Activated naive CD8-positive, alpha-beta T cell treated with anti-CD3 and anti-CD28 coated beads, Interleukin-2, amount 50 U/mL, for 24 hours (primary cell): ENCODE data around the gene ARID1B.

Source experiments
- ATAC-seq: fragments of 150-1000 bp; cut with Tn5 transposase; one replicate; pipeline ENCODE4 v1.10.0; 2021
- DNase-seq: peaks from one replicate; pipeline ENCODE4 v3.0.0; 2021
- H3K27ac Mint-ChIP-seq: one replicate; pipeline ENCODE4 v1.8.0; 2021; ENCODE audit warnings: mild to moderate bottlenecking, mixed read lengths
- H3K27me3 Mint-ChIP-seq: one replicate; pipeline ENCODE4 v1.8.0; 2021; ENCODE audit warnings: mixed read lengths
- H3K36me3 Mint-ChIP-seq: one replicate; pipeline ENCODE4 v1.8.0; 2021; ENCODE audit warnings: low read depth, mixed read lengths
- H3K4me1 Mint-ChIP-seq: one replicate; pipeline ENCODE4 v1.8.0; 2021; ENCODE audit warnings: mixed read lengths
- H3K4me3 Mint-ChIP-seq: one replicate; pipeline ENCODE4 v1.8.0; 2021; ENCODE audit warnings: mild to moderate bottlenecking, moderate library complexity, mixed read lengths
- H3K9me3 Mint-ChIP-seq: one replicate; pipeline ENCODE4 v1.8.0; 2021; ENCODE audit warnings: mixed read lengths

ARID1B gene

DNA sequence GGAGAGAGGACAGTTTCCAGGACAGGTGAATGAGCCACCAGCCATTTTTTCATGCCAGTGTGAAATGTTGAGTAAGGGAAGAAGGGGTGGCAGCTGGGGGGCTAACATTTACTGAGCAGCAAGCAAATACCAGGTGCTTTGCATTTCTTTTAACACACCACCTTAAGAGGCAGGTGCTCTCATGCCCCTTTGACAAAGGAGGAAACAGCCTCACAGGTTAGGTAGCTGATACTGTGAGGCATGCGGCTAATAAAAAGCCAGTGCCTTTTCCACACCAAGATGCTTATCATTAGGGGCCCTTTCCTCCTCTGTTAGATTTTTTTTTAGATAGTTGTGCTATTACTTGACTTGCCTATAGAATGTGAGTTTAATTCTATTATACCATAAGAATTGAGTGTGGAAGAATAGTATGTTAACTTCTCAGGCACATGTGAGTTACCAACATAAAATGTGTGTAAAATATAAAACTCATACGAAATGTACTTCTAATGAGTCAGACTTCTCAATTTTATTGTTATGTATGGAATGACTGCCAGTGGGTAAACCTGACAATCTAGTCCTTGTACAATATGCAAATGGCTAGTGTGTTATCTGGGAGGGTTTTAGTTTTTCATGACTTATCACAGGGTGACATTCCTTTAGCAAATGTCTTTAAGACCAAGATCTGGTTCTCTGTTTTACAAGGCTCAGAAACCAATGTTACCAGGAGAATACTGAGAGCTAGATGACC is 286.2 kb downstream of the ARID1B start:
- Mint-ChIP-seq H3K4me1 (peaks cover 66% of the 10 kb centered on the region), H3K36me3 (peaks cover 4% of the 10 kb centered on the region), H3K9me3 (no peaks in the 10 kb centered on the region), H3K4me3 (no peak overlapping the region), H3K27ac (no peak overlapping the region), H3K27me3 (no peaks in the 10 kb centered on the region)
- no peak for DNase-seq
- ATAC-seq, result peak; percentile 63

DNA sequence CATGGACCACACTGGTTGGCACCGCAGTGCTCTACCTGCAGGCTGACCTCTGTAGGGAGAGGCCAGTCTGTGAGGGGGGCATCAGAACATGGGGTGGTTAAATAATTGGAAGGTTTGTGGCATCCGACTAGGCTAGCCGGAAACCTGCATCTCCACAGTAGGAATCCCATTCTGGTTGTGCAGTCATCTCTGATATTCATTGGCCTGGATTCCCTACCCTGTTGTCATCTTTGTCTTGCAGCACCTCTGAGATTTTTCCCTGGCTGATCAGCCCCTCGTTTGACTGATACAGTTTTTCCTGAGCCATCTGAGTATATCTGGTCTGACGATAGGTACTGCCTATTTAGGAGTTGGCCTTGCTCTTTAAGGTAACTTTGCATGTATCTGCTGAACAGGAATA is 286.7 kb downstream of the ARID1B start:
- H3K27ac Mint-ChIP-seq, result no peak overlapping the region
- peaks cover 67% of the 10 kb centered on the region for H3K4me1 Mint-ChIP-seq

DNA sequence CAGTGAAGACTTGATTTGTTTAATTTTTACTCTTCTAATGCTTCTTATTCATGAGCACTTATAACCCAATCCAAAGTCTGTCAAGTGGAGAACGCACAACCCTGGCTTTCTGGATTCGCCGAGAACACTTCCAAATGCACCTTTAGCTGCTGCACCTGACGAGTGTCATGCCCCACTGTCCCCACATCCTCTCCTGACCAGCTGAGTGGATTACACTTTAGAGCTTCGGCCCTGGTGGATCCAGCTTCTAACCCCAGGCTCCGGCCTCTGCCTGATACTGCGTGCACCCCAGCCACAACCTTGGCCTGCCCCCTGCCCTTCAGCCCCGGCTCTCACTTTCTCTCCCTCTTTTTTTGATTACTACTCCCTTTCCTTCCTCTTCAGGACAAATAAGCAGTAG is 287.3 kb downstream of the ARID1B start:
- no peaks in the 10 kb centered on the region for H3K9me3 Mint-ChIP-seq
- peaks cover 67% of the 10 kb centered on the region for H3K4me1 Mint-ChIP-seq
- H3K4me3 Mint-ChIP-seq, result no peak overlapping the region
- no peak for ATAC-seq
- H3K27ac Mint-ChIP-seq, result no peak overlapping the region
- no peak for DNase-seq
- H3K27me3 Mint-ChIP-seq, result no peaks in the 10 kb centered on the region
- H3K36me3 Mint-ChIP-seq, result peaks cover 2% of the 10 kb centered on the region

More for the DNA sequence above, 286.7 kb downstream of the ARID1B start:
- DNase-seq (no peak), ATAC-seq (no peak)
- Mint-ChIP-seq H3K27me3 (no peaks in the 10 kb centered on the region), H3K36me3 (peaks cover 2% of the 10 kb centered on the region), H3K9me3 (no peaks in the 10 kb centered on the region), H3K4me3 (no peak overlapping the region)

DNA sequence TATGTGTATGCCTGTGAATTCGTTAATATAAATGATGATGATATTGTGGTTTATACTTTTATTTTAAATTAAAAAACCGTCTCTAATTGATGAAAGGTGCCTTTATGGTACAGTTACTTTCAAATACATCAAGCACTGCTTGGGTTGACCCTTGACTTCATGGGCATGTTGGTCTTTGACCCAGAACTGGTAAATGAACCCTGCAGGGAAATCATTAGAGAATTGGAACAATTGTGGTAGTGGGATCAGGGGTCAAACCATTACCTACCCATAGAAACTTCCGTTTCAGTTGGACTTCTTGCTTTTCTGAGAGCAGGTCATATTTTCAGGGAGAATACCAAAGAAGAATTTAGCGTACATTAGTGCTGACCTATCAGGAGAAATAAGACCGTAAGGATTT is 288.2 kb downstream of the ARID1B start:
- no peak overlapping the region for H3K27ac Mint-ChIP-seq
- H3K36me3 Mint-ChIP-seq, result peaks cover 2% of the 10 kb centered on the region
- ATAC-seq (no peak), DNase-seq (no peak)
- no peaks in the 10 kb centered on the region for H3K9me3 Mint-ChIP-seq
- H3K4me3 Mint-ChIP-seq, result no peak overlapping the region
- no peaks in the 10 kb centered on the region for H3K27me3 Mint-ChIP-seq
- peaks cover 68% of the 10 kb centered on the region for H3K4me1 Mint-ChIP-seq

DNA sequence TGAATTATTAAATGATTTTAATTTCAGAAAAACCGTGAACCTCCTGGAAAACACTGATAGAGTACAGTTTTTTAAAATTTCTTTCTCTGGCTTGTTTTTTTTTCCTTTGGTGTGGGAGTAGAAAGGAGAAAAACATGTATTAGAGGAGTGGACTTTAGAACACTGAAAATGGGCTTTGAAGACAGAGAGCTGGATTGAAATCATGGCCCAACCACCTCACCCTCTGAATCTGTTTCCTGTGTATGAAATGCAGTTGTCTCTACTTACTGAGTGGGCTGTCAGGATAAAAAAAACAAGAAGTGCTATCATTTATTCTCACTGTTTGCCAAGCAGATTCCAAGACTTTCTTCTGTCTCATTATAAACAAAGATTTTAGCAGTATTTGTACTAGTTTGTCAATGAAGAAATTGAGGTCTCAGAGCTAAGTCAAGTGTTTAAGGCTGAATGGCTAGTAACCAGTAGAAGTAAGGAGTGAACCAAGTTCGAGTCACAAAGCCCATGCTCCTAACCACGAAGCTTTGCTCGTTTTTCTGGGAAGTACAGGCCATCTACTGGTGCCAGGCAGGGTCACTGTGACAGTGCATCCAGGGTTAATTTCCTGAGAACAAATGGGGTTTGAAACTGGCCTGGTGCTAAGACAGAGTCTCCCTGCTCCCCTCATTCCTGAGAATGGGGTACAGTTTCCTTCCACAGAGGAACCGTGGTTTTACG is 289.8 kb downstream of the ARID1B start:
- Mint-ChIP-seq H3K27ac (peak overlapping the region; percentile 45), H3K4me1 (peaks cover 62% of the 10 kb centered on the region)

DNA sequence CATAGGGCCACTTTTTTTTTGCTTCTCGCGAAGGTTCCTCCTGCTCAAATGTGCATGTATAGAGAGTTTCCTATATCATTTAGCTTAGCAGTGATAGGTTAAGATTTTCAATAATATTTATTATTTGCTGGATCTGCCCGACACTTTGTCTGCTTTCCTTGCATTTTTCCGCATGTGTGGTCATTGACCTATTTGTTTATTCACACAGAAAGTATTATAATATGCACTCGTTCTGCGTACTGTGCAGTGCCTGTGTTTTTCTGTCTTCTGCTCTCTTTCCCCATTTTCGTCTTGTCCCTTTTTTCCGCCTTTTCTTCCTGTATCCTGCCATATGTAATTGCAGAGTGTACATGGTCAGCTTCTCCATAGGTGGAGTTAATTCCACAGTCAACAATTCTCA is 290.3 kb downstream of the ARID1B start:
- Mint-ChIP-seq H3K4me3 (no peak overlapping the region), H3K27ac (no peak overlapping the region), H3K9me3 (no peaks in the 10 kb centered on the region), H3K36me3 (peaks cover 2% of the 10 kb centered on the region), H3K4me1 (peaks cover 61% of the 10 kb centered on the region), H3K27me3 (no peaks in the 10 kb centered on the region)
- ATAC-seq (no peak), DNase-seq (no peak)

More for the DNA sequence above, 289.8 kb downstream of the ARID1B start:
- Mint-ChIP-seq H3K9me3 (no peaks in the 10 kb centered on the region), H3K4me3 (no peak overlapping the region), H3K27me3 (no peaks in the 10 kb centered on the region), H3K36me3 (peaks cover 2% of the 10 kb centered on the region)
- ATAC-seq (no peak), DNase-seq (no peak)

DNA sequence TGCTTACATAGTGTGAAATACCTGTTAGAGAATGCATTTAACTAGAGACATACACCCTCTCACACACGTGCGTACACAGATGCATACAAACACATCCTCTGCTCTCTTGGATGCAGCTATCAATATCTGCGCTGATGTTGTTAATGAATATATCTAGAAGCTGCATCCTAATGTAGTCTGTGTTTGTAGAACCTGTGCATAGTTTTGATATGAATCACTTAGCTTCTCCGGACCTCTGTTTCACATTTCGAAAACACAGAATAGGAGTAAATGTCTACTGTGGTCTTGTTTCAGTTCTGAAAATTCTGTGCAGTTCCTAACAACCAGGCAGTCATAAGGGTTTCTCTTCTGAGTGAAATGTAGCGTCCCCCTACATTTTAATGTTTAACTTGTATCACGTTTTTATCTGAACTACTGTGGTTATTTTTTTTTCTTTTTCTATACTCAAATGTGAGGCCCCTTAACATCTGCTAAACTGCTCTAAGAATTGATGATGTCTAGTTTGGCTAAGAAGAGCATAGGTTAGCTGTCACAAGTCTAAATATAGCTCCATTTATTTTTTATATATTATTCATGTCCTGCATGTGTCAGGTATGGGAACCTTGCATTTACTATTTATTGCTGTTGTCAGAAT is 291.6 kb downstream of the ARID1B start:
- H3K27me3 Mint-ChIP-seq, result no peaks in the 10 kb centered on the region
- H3K36me3 Mint-ChIP-seq, result peaks cover 2% of the 10 kb centered on the region
- no peaks in the 10 kb centered on the region for H3K9me3 Mint-ChIP-seq
- H3K4me1 Mint-ChIP-seq, result peaks cover 53% of the 10 kb centered on the region
- DNase-seq (no peak), ATAC-seq (peak; percentile 84)
- no peak overlapping the region for H3K4me3 Mint-ChIP-seq
- H3K27ac Mint-ChIP-seq, result peak overlapping the region; percentile 53

DNA sequence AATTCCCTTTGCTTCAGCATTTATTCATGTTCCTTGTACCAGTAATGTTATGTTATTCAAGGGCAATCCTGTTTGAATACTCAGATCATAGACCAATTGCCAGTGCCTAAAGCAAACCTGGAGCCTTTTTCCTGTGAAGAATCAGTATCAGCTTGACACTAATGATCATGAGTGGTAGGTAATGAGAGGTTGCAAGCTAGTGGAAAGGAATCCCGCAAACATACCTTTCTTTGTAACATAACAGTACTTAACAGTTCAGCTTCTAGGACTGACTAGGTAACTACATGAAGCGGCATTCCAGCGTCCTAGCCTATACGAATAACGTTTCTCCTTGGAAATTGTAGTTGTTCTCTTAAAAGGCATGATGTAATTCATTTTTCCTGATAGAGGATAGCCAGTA is 292.4 kb downstream of the ARID1B start:
- Mint-ChIP-seq H3K36me3 (peaks cover 6% of the 10 kb centered on the region), H3K4me3 (no peak overlapping the region), H3K4me1 (peaks cover 53% of the 10 kb centered on the region), H3K27me3 (no peaks in the 10 kb centered on the region), H3K9me3 (no peaks in the 10 kb centered on the region), H3K27ac (no peak overlapping the region)
- ATAC-seq, result no peak
- DNase-seq, result no peak

DNA sequence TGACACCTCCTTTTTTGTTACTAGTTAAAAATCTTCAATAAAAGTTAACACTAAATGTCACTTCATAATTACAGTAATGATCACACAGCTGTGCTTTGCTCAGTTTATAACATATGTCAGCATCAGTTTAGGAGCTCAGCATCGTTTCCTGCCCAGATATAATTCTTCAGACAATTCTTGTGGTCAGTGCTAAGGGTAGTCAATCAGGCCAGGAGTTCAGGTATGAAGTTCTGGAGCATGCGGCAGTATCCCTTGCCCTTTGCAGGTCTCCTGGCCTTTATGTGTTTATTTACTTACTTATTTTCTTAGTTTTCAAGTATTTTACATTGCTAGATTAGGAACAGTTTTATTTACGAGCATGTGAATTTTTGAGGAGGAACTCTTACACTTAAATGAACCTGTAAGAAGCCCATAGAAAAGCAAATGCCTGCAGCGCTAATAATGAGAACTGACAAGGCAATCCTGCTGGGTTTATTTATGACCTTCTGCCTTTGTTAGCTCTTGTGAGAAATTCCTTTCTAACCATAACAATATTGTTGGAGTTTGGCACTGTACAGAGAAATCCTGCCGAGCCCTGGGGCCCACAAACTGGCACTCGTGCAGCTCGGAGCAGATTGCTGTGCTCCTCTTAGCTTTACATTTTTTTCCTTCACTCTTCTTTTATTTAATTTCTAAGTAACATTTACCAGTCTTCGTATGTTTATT is 293.4 kb downstream of the ARID1B start:
- no peak overlapping the region for H3K27ac Mint-ChIP-seq

DNA sequence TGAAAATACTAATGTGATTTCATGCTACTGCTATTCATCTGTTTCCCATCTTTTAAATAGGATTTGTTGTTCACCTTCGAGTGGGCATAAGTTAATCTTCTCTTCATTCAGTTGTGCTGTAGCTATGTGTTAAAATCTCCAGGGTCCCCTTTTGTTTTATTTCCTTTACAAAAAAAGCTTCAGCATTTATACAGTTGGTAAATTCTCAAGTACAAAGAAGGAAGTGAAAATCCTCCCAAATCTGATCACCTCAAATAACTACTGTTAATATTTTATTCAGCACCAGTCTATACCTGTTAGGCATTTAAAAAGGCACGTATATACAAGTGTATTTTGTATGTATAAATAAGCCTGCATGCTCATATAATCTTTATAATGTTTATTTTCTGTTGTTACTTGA is 294.9 kb downstream of the ARID1B start:
- Mint-ChIP-seq H3K4me3 (no peak overlapping the region), H3K27me3 (no peaks in the 10 kb centered on the region), H3K27ac (no peak overlapping the region), H3K36me3 (peaks cover 12% of the 10 kb centered on the region), H3K9me3 (no peaks in the 10 kb centered on the region), H3K4me1 (peaks cover 62% of the 10 kb centered on the region)
- DNase-seq (no peak), ATAC-seq (no peak)

More for the DNA sequence above, 293.4 kb downstream of the ARID1B start:
- H3K4me3 Mint-ChIP-seq, result no peak overlapping the region
- peaks cover 61% of the 10 kb centered on the region for H3K4me1 Mint-ChIP-seq
- DNase-seq (no peak), ATAC-seq (no peak)
- peaks cover 6% of the 10 kb centered on the region for H3K36me3 Mint-ChIP-seq
- no peaks in the 10 kb centered on the region for H3K9me3 Mint-ChIP-seq
- no peaks in the 10 kb centered on the region for H3K27me3 Mint-ChIP-seq

DNA sequence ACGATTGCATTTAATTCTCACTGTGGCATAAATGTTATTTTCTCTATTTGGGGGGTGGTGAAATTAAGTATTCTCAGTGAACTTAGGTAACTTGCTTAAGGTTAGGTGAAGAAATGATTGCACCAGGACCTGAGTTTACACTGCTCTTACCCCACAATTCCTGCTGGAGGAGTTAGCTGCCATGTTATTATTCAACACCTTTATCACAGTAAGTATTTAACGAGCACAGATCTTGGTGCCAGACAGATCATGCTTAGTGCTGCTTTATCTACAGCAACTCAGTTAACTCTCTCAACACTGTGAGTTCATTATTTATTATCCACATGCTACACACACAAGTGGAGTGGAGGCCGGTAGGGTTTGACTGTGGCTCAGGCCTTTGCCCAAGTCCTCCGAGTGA is 296.4 kb downstream of the ARID1B start:
- no peak for DNase-seq
- Mint-ChIP-seq H3K9me3 (no peaks in the 10 kb centered on the region), H3K4me3 (no peak overlapping the region), H3K4me1 (peaks cover 58% of the 10 kb centered on the region), H3K36me3 (peaks cover 12% of the 10 kb centered on the region), H3K27ac (no peak overlapping the region), H3K27me3 (no peaks in the 10 kb centered on the region)
- no peak for ATAC-seq

DNA sequence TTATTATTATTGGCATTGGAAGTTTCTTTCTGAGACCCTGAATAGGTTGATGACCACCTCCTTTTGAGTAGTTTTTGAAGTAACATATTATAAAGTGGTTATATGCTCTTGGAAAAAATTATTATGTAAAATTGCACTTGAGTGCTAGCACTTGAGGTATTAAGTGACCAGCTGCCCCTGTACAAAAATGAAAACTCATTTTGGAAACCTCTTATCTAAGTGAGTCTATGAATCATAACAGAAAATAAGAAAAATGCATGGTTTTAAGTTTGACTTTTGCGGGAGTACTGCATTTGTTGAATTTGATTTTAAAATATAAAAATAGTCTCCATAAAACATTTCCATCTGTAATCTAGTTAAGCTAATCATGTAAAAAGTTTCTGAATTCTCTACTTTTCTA is 297.8 kb downstream of the ARID1B start:
- Mint-ChIP-seq H3K4me1 (peaks cover 61% of the 10 kb centered on the region), H3K27me3 (no peaks in the 10 kb centered on the region), H3K9me3 (no peaks in the 10 kb centered on the region), H3K4me3 (no peak overlapping the region), H3K27ac (no peak overlapping the region), H3K36me3 (peaks cover 14% of the 10 kb centered on the region)
- DNase-seq (no peak), ATAC-seq (no peak)

DNA sequence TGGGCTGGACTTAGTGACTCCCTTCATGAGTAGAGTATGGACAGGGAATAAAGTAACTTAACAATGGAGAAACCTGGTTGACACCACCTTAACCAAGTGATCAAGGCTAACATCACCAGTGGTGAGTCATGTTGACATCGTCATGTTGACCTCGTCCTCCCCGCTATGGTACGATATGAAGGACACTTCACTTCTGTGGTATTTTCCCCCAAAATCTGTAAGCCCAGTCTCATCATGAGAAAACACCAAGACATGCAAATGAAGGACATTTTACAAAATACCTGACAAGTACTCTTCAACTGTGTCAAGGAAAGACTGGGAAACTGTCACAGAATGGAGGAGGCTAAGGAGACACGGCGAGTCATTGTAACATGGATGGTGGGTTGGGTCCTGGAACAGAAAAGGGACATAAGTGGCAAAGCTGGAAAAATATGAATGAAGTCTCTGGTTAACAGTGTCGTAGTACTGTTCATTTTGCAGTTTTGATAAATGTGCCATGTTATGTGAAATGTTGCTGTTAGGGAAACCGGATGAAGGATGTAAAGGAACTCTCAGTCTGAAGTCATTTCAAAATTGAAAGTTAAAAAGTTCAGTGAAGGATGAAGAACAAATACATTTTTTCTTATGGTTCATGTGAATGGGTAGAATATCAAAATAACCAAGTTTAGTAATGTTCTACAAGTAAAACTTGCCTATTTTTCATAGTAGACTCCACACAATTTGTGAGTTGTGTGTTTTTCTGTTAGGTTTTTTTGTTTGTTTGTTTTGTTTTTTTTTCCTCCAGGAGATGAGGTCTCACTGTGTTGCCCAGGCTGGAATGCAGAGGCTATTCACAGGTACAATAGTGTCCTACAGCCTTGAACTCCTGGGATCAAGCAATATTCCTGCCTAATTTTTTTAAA is 298.6 kb downstream of the ARID1B start:
- Mint-ChIP-seq H3K4me3 (peak overlapping the region; percentile 57), H3K4me1 (peaks cover 60% of the 10 kb centered on the region), H3K27ac (peak overlapping the region; percentile 87), H3K27me3 (no peaks in the 10 kb centered on the region), H3K36me3 (peaks cover 14% of the 10 kb centered on the region), H3K9me3 (no peaks in the 10 kb centered on the region)
- ATAC-seq, result peak; percentile 95
- peak; percentile 35 for DNase-seq

DNA sequence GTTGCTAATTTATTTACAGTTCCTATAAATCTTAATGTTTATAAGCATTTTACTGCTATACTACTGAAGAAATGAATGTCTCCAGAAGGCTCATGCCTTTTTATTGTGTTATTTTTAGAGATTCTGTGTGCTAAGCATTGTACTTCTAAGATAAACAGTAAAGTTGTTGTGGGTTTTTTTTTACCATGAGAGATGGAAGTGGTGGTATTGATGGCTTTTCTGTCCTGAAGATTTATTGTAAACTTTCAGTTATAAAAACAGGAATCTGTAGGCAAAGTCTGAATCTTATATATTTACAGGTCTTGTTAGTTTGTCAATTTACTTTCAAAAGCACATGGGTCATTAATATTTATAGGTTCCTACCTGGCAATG is 299.3 kb downstream of the ARID1B start:
- peaks cover 58% of the 10 kb centered on the region for H3K4me1 Mint-ChIP-seq

More for the DNA sequence above, 299.3 kb downstream of the ARID1B start:
- DNase-seq (no peak), ATAC-seq (no peak)
- no peaks in the 10 kb centered on the region for H3K9me3 Mint-ChIP-seq
- H3K27me3 Mint-ChIP-seq, result no peaks in the 10 kb centered on the region
- H3K36me3 Mint-ChIP-seq, result peaks cover 14% of the 10 kb centered on the region
- peak overlapping the region; percentile 43 for H3K27ac Mint-ChIP-seq
- H3K4me3 Mint-ChIP-seq, result no peak overlapping the region
